WERI-Rb-1 (cell line): ENCODE measurements around the gene HMCN2.

ENCODE experiments used
- DNase-seq: peaks from one replicate; pipeline ENCODE4 v3.0.0-alpha.2; 2020
- H3K27ac ChIP-seq: fragments of 250-450 bp; sonication (Bioruptor Pico); 2 replicates; pipeline ENCODE4 v1.5.1; 2020; ENCODE audit warnings: mild to moderate bottlenecking, moderate library complexity
- H3K27me3 ChIP-seq: fragments of 250-450 bp; sonication (Bioruptor Pico); 2 replicates; pipeline ENCODE4 v1.5.1; 2021; ENCODE audit warnings: mild to moderate bottlenecking, low read depth, moderate library complexity; ENCODE audit not compliant: insufficient read depth, severe bottlenecking
- H3K36me3 ChIP-seq: fragments of 250-450 bp; sonication (Bioruptor Pico); 2 replicates; pipeline ENCODE4 v1.5.1; 2020; ENCODE audit warnings: mild to moderate bottlenecking, moderate library complexity
- H3K4me3 ChIP-seq: 2 replicates; pipeline ENCODE4 v1.5.1; 2011; ENCODE audit warnings: low read depth, mild to moderate bottlenecking, control low read depth, low read length
- H3K9me3 ChIP-seq: fragments of 250-450 bp; sonication (Bioruptor Pico); 2 replicates; pipeline ENCODE4 v1.5.1; 2021; ENCODE audit warnings: mild to moderate bottlenecking, moderate library complexity; ENCODE audit not compliant: severe bottlenecking
- TF ChIP-seq, protein P1 (sequence below): IDR thresholded peaks from 2 replicates; pipeline ENCODE4 v1.5.1; 2011; ENCODE audit warnings: low read depth, mild to moderate bottlenecking, control low read depth, inconsistent platforms, low read length

Gene HMCN2

DNA sequence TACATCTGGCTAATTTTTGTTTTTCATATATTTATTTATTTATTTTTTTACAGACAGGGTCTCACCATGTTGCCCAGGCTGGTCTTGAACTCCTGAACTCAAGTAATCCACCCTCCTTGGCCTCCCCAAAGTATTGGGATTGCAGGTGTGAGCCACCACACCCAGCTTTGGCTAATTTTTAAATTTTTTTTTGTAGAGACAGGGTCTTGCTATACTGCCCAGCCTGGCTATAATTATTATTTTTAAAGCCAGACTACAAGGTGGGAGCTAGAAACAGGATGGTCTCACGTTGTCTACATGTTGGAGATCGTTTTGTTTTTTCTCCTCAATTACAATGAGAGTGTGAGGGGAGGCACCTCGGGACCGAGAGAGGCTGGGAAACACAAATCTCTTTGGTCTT, 203.0 kb downstream of the HMCN2 start:
- DNase-seq = no peak
- TF ChIP-seq, protein P1, sequence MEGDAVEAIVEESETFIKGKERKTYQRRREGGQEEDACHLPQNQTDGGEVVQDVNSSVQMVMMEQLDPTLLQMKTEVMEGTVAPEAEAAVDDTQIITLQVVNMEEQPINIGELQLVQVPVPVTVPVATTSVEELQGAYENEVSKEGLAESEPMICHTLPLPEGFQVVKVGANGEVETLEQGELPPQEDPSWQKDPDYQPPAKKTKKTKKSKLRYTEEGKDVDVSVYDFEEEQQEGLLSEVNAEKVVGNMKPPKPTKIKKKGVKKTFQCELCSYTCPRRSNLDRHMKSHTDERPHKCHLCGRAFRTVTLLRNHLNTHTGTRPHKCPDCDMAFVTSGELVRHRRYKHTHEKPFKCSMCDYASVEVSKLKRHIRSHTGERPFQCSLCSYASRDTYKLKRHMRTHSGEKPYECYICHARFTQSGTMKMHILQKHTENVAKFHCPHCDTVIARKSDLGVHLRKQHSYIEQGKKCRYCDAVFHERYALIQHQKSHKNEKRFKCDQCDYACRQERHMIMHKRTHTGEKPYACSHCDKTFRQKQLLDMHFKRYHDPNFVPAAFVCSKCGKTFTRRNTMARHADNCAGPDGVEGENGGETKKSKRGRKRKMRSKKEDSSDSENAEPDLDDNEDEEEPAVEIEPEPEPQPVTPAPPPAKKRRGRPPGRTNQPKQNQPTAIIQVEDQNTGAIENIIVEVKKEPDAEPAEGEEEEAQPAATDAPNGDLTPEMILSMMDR = no peak
- Histone ChIP-seq H3K27me3 (no peaks in the 10 kb centered on the region), H3K36me3 (peaks cover 36% of the 10 kb centered on the region), H3K4me3 (no peak overlapping the region), H3K9me3 (no peaks in the 10 kb centered on the region), H3K27ac (peak overlapping the region; percentile 98)

DNA sequence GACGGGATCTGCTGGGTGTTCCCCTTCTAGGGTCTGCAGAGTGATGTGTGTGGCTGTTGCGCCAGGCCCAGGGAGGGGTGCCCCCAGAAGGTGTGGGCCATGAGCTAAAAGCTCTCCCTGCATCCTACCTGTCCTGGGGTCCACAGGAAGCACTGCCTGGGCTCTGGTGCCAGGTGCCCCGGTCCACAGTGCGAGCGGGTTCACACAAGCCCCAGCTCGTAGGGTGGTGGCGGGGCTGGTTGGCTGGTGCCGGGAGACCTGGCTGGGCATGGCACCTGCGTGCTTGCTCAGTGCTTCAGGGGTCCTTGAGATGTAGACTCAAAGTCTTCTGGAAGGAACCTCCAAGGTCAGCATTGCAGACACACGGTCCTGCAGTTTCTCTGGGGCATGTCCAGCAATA, 204.7 kb downstream of the HMCN2 start:
- DNase-seq = no peak
- Histone ChIP-seq H3K9me3 (no peaks in the 10 kb centered on the region), H3K27me3 (no peaks in the 10 kb centered on the region), H3K27ac (peak overlapping the region; percentile 14), H3K36me3 (peaks cover 36% of the 10 kb centered on the region), H3K4me3 (no peak overlapping the region)
- TF ChIP-seq, protein P1 = no peak

DNA sequence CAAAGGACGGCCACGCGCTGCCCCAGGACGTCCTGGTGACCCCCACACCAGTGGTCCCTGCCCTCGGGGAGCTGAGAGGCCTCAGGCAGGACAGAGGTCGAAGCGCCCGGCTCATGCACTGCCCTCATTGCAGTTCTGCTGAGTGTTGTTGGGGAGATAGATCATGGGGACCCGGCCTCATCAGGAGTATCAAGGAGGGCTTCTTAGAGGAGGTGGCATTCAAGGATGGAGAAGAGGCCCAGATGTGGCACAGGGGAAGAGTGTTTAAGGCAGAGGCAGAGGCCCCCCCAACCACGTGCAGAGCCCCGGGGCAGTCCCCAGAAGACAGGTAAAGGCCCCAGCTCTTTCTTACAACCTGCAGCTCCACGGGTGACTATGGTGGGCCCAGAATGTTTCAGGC, 205.4 kb downstream of the HMCN2 start:
- Histone ChIP-seq H3K27me3 (no peaks in the 10 kb centered on the region), H3K36me3 (peaks cover 32% of the 10 kb centered on the region), H3K4me3 (no peak overlapping the region), H3K9me3 (no peaks in the 10 kb centered on the region), H3K27ac (peak overlapping the region; percentile 61)
- TF ChIP-seq, protein P1 = no peak
- no peak for DNase-seq

DNA sequence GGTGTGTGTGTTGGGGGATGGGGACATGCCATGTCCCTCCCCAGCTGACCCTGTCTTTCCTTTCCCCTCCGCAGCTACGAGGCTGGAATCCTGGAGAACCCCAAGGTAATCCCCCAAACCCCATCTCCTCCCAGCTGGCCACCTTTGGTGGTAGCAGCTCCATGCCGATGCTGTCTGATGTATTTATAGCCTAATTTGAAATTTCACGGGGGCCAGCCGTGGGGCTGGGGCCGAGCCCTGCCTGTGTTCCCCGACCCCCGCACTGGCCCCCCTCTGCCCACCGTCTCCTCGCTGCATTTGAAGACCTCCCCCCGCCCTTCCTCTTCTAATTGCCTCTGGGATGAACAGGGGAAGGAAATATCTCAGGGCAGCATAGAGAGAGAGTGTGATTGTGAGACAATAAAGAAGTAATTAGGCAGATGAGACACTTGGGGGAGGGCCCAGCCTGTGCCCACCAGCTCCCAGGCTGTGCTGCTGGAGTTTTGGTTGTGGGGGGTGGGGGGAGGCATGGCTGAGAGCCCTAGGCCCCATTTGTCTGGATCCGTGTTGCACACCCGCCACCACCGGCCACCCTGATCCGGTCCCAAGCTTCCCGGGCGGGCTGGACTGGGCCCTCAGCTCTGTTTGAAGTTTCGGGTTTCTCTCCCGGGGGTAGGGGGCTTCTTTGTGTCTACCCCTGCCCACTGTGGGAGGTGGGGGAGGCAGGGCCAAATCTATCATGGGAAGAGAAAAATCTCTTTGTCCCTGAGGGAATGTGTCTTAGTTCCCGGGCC, 206.0 kb downstream of the HMCN2 start:
- TF ChIP-seq, protein P1 = no peak
- peak overlapping the region; percentile 61 for H3K27ac ChIP-seq

DNA sequence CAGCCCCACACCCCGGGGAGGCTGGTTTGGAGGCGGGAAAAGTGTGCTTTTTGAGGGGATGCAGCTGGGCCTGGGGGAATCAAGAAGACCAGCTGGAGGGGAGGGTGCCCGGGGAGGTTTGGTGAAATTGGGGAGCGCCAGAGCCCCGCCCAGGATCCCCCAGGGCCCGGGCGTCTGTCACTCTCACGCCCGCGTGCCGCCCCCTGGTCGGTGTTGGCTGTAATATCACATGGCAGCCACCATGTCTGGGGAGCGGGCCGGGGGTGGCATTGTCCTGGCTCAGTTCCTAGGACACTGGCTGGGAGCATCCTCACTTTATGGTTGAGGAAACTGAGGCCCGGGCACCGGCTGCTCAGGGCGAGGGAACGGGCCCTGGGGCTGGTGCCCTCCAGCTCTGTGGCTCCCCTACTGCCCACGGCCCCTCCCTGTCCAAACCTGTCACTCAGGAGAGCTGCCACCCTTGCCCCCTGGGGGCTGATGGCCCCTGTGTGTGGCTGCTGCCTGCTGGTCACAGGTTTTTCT, 206.7 kb downstream of the HMCN2 start:
- DNase-seq = no peak
- no peaks in the 10 kb centered on the region for H3K9me3 ChIP-seq
- H3K27me3 ChIP-seq = no peaks in the 10 kb centered on the region
- peaks cover 27% of the 10 kb centered on the region for H3K36me3 ChIP-seq
- TF ChIP-seq, protein P1 = no peak
- H3K4me3 ChIP-seq = no peak overlapping the region
- H3K27ac ChIP-seq = peak overlapping the region; percentile 61

More for the DNA sequence above, 206.0 kb downstream of the HMCN2 start:
- Histone ChIP-seq H3K27me3 (no peaks in the 10 kb centered on the region), H3K36me3 (peaks cover 27% of the 10 kb centered on the region), H3K9me3 (no peaks in the 10 kb centered on the region), H3K4me3 (no peak overlapping the region)
- DNase-seq = no peak
